BJ (cell line): ENCODE data around the gene TMEM140. TPM values are rescaled to one million over a fixed set of nuclear protein-coding genes. Genes with fewer than 3 reads are reported as not detected.

Source experiments
- CTCF ChIA-PET: fragments of 350-600 bp; formaldehyde crosslinking; extraction: SDS; loops from one replicate; lab custom pipeline; 2021; ENCODE audit warnings: antibody characterized with exemption, inconsistent platforms; lab: Yijun Ruan, JAX
- POLR2A ChIA-PET: fragments of 300-600 bp; sonication (Branson Sonifier 250); formaldehyde crosslinking; extraction: SDS; loops from one replicate; lab custom pipeline; 2021; ENCODE audit warnings: antibody characterized with exemption; lab: Charles Lee
- DNase-seq: peaks from one replicate; pipeline ENCODE4 v3.0.0-alpha.2; 2011; ENCODE audit warnings: low read depth
- H3K27me3 ChIP-seq: 2 replicates; pipeline ENCODE4 v1.6.0; 2011; ENCODE audit warnings: low read length; ENCODE audit not compliant: control insufficient read depth, insufficient read depth
- H3K36me3 ChIP-seq: 2 replicates; pipeline ENCODE4 v1.5.1; 2011; ENCODE audit warnings: low read length; ENCODE audit not compliant: control insufficient read depth, insufficient read depth
- H3K4me3 ChIP-seq: 2 replicates; pipeline ENCODE4 v1.5.1; 2011; ENCODE audit warnings: low read depth, mild to moderate bottlenecking, control low read depth, low read length
- CTCF ChIP-seq: IDR thresholded peaks from 2 replicates; pipeline ENCODE4 v1.5.1; 2011; ENCODE audit warnings: low read depth, mild to moderate bottlenecking, control low read depth, inconsistent platforms, low read length, moderate library complexity; ENCODE audit not compliant: insufficient read depth
- polyA plus RNA-seq: library from polyadenylated mRNA; depleted of rRNA; stranded (reverse); fragments of >200 nt; gene quantifications from 2 replicates; pipeline ENCODE4 v1.2.3, GENCODE V29; 2011

Gene TMEM140
- polyA plus RNA-seq, 1 experiment, result 5.5 TPM

GRCh38 chr7:135158141-135158655 is 10.3 kb downstream of the TMEM140 start:
- Histone ChIP-seq H3K27me3 (no peaks in the 10 kb centered on the region), H3K4me3 (no peak overlapping the region), H3K36me3 (no peaks in the 10 kb centered on the region)
- POLR2A ChIA-PET, result no interaction called here
- no peak for TF ChIP-seq CTCF
- CTCF ChIA-PET, result interaction anchor here (0.8 to 1.1 kb wide), 2 partner anchors 10 to 12 kb away, joined by 3 read pairs; no protein-coding TSS in a partner anchor
- DNase-seq, result no peak

DNA sequence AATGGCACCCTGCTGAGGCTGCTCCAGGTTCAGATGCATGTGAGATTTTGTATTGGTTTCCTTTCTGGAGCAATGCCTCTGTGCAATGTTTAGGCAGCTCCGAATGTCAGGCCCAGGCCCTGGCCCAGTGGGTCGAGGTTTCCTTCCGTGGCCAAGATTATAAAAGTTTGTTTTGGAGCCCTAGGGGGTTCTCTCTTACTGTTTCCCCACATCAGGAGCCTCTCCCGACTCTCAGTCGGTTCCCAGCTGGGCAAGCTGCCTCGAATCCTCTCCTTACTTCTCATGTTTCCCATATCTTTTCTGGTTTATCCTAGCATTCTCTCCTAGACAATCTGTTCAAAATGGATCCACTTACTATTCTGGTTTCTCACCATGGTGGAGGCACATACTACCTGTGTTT is 11.0 kb downstream of the TMEM140 start:
- TF ChIP-seq CTCF, result no peak
- CTCF ChIA-PET, result interaction anchor here (1.1 kb wide), 1 partner anchor 10 kb away, joined by 3 read pairs; no protein-coding TSS in a partner anchor
- Histone ChIP-seq H3K36me3 (no peaks in the 10 kb centered on the region), H3K27me3 (no peaks in the 10 kb centered on the region), H3K4me3 (no peak overlapping the region)
- DNase-seq, result no peak
- POLR2A ChIA-PET, result no interaction called here

GRCh38 chr7:135159359-135160085 is 11.7 kb downstream of the TMEM140 start:
- no peaks in the 10 kb centered on the region for H3K36me3 ChIP-seq
- no peak overlapping the region for H3K4me3 ChIP-seq
- no peak for TF ChIP-seq CTCF
- CTCF ChIA-PET, result interaction anchor here (1.1 kb wide), 1 partner anchor 9 kb away, joined by 3 read pairs; no protein-coding TSS in a partner anchor
- no peaks in the 10 kb centered on the region for H3K27me3 ChIP-seq
- POLR2A ChIA-PET, result no interaction called here
- DNase-seq, result no peak

GRCh38 chr7:135160098-135160857 is 12.4 kb downstream of the TMEM140 start:
- H3K4me3 ChIP-seq, result no peak overlapping the region
- CTCF ChIA-PET, result interaction anchor here (0.8 to 1.0 kb wide), 3 partner anchors 10 to 470 kb away, joined by 3 to 4 read pairs (median 3); partner anchors contain the start of gene AGBL3
- no peak for DNase-seq
- no peak for TF ChIP-seq CTCF
- POLR2A ChIA-PET, result no interaction called here
- H3K27me3 ChIP-seq, result no peaks in the 10 kb centered on the region
- H3K36me3 ChIP-seq, result 0 out of 2 replicates have a peak, but pooled peaks cover under 1% of the 10 kb centered on the region
